ENCODE data around the gene ZDHHC16.

GRCh38 chr10:97445357-97445721, 636 bp upstream of the ZDHHC16 start:
- TF ChIP-seq CTCF (IDR thresholded peaks at IDR 0.05) (no peak), TCF7L2 (IDR thresholded peaks at IDR 0.05; ENCODE audit: low read depth, low read length) (no peak), REST (IDR thresholded peaks at IDR 0.05; ENCODE audit: insufficient read depth in 1 of 2, low read depth in 2 of 2, low read length in 1 of 2) (no peak)
